Gastrocnemius medialis (tissue), 4 donors: ENCODE results near the gene OSBPL2.

Experiments used
- POLR2A ChIP-seq, 2 donors: fragments of 450-650 bp; IDR thresholded peaks; one replicate each; pipeline ENCODE4 v1.6.1; 2017; ENCODE audit warnings: antibody characterized with exemption in 2 of 2, mild to moderate bottlenecking in 2 of 2, moderate library complexity in 2 of 2
- TF ChIP-seq, protein P1 (sequence below), 5 experiments: fragments of 450-650 bp in 3 of 5; fragments of 200-600 bp in 2 of 5; sonication (generic) in 2 of 5; IDR thresholded peaks in 4 of 5; conservative IDR thresholded peaks in 1 of 5; 1 replicate in 4 of 5; 2 replicates in 1 of 5; pipeline ENCODE4 v1.5.1; 2016 to 2019; ENCODE audit warnings: antibody characterized with exemption in 5 of 5, mild to moderate bottlenecking in 3 of 5, moderate library complexity in 3 of 5

- TF ChIP-seq, protein P1, sequence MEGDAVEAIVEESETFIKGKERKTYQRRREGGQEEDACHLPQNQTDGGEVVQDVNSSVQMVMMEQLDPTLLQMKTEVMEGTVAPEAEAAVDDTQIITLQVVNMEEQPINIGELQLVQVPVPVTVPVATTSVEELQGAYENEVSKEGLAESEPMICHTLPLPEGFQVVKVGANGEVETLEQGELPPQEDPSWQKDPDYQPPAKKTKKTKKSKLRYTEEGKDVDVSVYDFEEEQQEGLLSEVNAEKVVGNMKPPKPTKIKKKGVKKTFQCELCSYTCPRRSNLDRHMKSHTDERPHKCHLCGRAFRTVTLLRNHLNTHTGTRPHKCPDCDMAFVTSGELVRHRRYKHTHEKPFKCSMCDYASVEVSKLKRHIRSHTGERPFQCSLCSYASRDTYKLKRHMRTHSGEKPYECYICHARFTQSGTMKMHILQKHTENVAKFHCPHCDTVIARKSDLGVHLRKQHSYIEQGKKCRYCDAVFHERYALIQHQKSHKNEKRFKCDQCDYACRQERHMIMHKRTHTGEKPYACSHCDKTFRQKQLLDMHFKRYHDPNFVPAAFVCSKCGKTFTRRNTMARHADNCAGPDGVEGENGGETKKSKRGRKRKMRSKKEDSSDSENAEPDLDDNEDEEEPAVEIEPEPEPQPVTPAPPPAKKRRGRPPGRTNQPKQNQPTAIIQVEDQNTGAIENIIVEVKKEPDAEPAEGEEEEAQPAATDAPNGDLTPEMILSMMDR (IDR thresholded peaks at IDR 0.05 in 4 of 5, conservative IDR thresholded peaks at IDR 0.05 in 1 of 5), result no peak
- TF ChIP-seq POLR2A (IDR thresholded peaks at IDR 0.05), result no peak
Measured at GRCh38 chr20:62258499-62259293, 20.4 kb downstream of the OSBPL2 start.
